Duodenal mucosa (tissue), 2 donors: ENCODE data around the gene TRIM49D1.
"Not testable (repeated sequence)": the region's sequence is repeated elsewhere in the genome, so short reads cannot be mapped to it uniquely, and the experiment has no call there.

Experiments
- H3K27ac ChIP-seq: one replicate; pipeline ENCODE4 v1.7.0; 2013; ENCODE audit warnings: low read depth, low read length
- H3K27me3 ChIP-seq, 2 donors: one replicate each; pipeline ENCODE4 v1.7.0; 2013; ENCODE audit warnings: low read length in 2 of 2, control low read depth in 1 of 2; ENCODE audit not compliant: insufficient read depth in 2 of 2, control insufficient read depth in 1 of 2
- H3K36me3 ChIP-seq, 2 donors: one replicate each; pipeline ENCODE4 v1.7.0; 2013; ENCODE audit warnings: low read length in 2 of 2, control low read depth in 1 of 2; ENCODE audit not compliant: insufficient read depth in 2 of 2, control insufficient read depth in 1 of 2
- H3K4me1 ChIP-seq, 2 donors: one replicate each; pipeline ENCODE4 v1.7.0; 2013; ENCODE audit warnings: low read length in 2 of 2, control low read depth in 1 of 2; ENCODE audit not compliant: insufficient read depth in 2 of 2, control insufficient read depth in 1 of 2
- H3K4me3 ChIP-seq, 2 donors: one replicate each; pipeline ENCODE4 v1.7.0; 2013; ENCODE audit warnings: low read length in 2 of 2, low read depth in 1 of 2
- H3K9ac ChIP-seq, 2 donors: one replicate each; pipeline ENCODE4 v1.7.0; 2013; ENCODE audit warnings: low read length in 2 of 2, low read depth in 1 of 2
- H3K9me3 ChIP-seq, 2 donors: one replicate each; pipeline ENCODE4 v1.7.0; 2013; ENCODE audit warnings: low read length in 2 of 2, control low read depth in 1 of 2; ENCODE audit not compliant: control insufficient read depth in 1 of 2

The TRIM49D1 gene

GRCh38 chr11:89922195-89922660, at the start of gene TRIM49D1:
Gene TRIM49D1, minus strand, starts transcription at chr11:89922245. Its CDS starts 4,535 bp downstream, at chr11:89917710.
- Histone ChIP-seq H3K9ac (no peak within 1 kb of the TSS), H3K36me3 (no peaks in the 10 kb centered on the region)

GRCh38 chr11:89965737-89966136, 43.7 kb upstream of the TRIM49D1 start, which contains the start of gene TRIM64:
Gene TRIM64, plus strand, starts transcription at chr11:89966037. Its CDS starts 2,467 bp downstream, at chr11:89968504.
- H3K4me3 ChIP-seq, H3K9ac ChIP-seq, H3K9me3 ChIP-seq, H3K4me1 ChIP-seq, H3K36me3 ChIP-seq, H3K27me3 ChIP-seq, H3K27ac ChIP-seq: not testable (repeated sequence)

More at GRCh38 chr11:89922195-89922660, at the start of gene TRIM49D1:
- Histone ChIP-seq H3K27ac (no peak within 1 kb of the TSS), H3K27me3 (no peaks in the 10 kb centered on the region), H3K4me1 (no peaks in the 10 kb centered on the region), H3K9me3 (no peaks in the 10 kb centered on the region), H3K4me3 (no peak within 1 kb of the TSS)

GRCh38 chr11:89960833-89961232, 38.8 kb upstream of the TRIM49D1 start:
- not testable (repeated sequence) for H3K36me3 ChIP-seq, H3K4me1 ChIP-seq, H3K27ac ChIP-seq, H3K4me3 ChIP-seq, H3K9ac ChIP-seq, H3K27me3 ChIP-seq, H3K9me3 ChIP-seq

- not testable (repeated sequence) for H3K36me3 ChIP-seq, H3K4me1 ChIP-seq, H3K4me3 ChIP-seq, H3K27me3 ChIP-seq, H3K9ac ChIP-seq, H3K9me3 ChIP-seq, H3K27ac ChIP-seq
Observed at GRCh38 chr11:89923764-89924163, 1.7 kb upstream of the TRIM49D1 start, which contains the start of gene TRIM49D2. Gene TRIM49D2, plus strand, starts transcription at chr11:89924064. Its CDS starts 2,698 bp downstream, at chr11:89926762.

- not testable (repeated sequence) for H3K27ac ChIP-seq, H3K9me3 ChIP-seq, H3K36me3 ChIP-seq
Observed at GRCh38 chr11:89900809-89901208, 21.2 kb downstream of the TRIM49D1 start.

GRCh38 chr11:89893245-89893644, 28.8 kb downstream of the TRIM49D1 start:
- H3K27ac ChIP-seq, H3K4me1 ChIP-seq, H3K9ac ChIP-seq, H3K9me3 ChIP-seq, H3K27me3 ChIP-seq, H3K36me3 ChIP-seq, H3K4me3 ChIP-seq: not testable (repeated sequence)

More at GRCh38 chr11:89900809-89901208, 21.2 kb downstream of the TRIM49D1 start:
- not testable (repeated sequence) for H3K4me1 ChIP-seq, H3K27me3 ChIP-seq, H3K9ac ChIP-seq, H3K4me3 ChIP-seq

- H3K27me3 ChIP-seq, H3K9ac ChIP-seq, H3K36me3 ChIP-seq, H3K27ac ChIP-seq, H3K4me1 ChIP-seq, H3K9me3 ChIP-seq, H3K4me3 ChIP-seq: not testable (repeated sequence)
Observed at GRCh38 chr11:89877511-89877910, 44.5 kb downstream of the TRIM49D1 start.

- H3K4me1 ChIP-seq, H3K27ac ChIP-seq, H3K36me3 ChIP-seq, H3K27me3 ChIP-seq, H3K4me3 ChIP-seq, H3K9ac ChIP-seq, H3K9me3 ChIP-seq: not testable (repeated sequence)
Observed at GRCh38 chr11:89872588-89872987, 49.5 kb downstream of the TRIM49D1 start.

- H3K4me1 ChIP-seq, H3K9me3 ChIP-seq, H3K27me3 ChIP-seq, H3K4me3 ChIP-seq, H3K36me3 ChIP-seq, H3K9ac ChIP-seq, H3K27ac ChIP-seq: not testable (repeated sequence)
Observed at GRCh38 chr11:89865223-89865622, 56.8 kb downstream of the TRIM49D1 start.

- not testable (repeated sequence) for H3K9ac ChIP-seq, H3K27ac ChIP-seq, H3K4me3 ChIP-seq, H3K36me3 ChIP-seq, H3K4me1 ChIP-seq, H3K9me3 ChIP-seq, H3K27me3 ChIP-seq
Observed at GRCh38 chr11:89863906-89864704, 57.9 kb downstream of the TRIM49D1 start.
